Stimulated activated effector memory CD8-positive, alpha-beta T cell treated with anti-CD3 and anti-CD28 coated beads, Interleukin-12 subunit alpha, Interleukin-12 subunit beta, amount 100 ng/mL, for 72 hours (primary cell): ENCODE measurements around the gene KCNQ5.
"Not testable (repeated sequence)": the region's sequence is repeated elsewhere in the genome, so short reads cannot be mapped to it uniquely, and the experiment has no call there.

ENCODE experiments used
- ATAC-seq: fragments of 150-1000 bp; cut with Tn5 transposase; 2 replicates; pipeline ENCODE4 v1.10.0; 2021
- DNase-seq, 2 donors: peaks; one replicate each; pipeline ENCODE4 v3.0.0; 2021 to 2022; ENCODE audit warnings: low spot score in 2 of 2
- H3K27ac Mint-ChIP-seq: one replicate; pipeline ENCODE4 v1.8.0; 2022; ENCODE audit warnings: mild to moderate bottlenecking, mixed read lengths
- H3K36me3 Mint-ChIP-seq: one replicate; pipeline ENCODE4 v1.8.0; 2022; ENCODE audit warnings: mild to moderate bottlenecking, mixed read lengths
- H3K4me1 Mint-ChIP-seq: one replicate; pipeline ENCODE4 v1.8.0; 2022; ENCODE audit warnings: mixed read lengths
- H3K4me3 Mint-ChIP-seq: one replicate; pipeline ENCODE4 v1.8.0; 2022; ENCODE audit warnings: mild to moderate bottlenecking, mixed read lengths
- H3K9me3 Mint-ChIP-seq: one replicate; pipeline ENCODE4 v1.8.0; 2022; ENCODE audit warnings: mixed read lengths

Gene KCNQ5

GRCh38 chr6:73209117-73209516 lies 587.3 kb downstream of the KCNQ5 start:
- Mint-ChIP-seq H3K9me3 (no peaks in the 10 kb centered on the region), H3K36me3 (no peaks in the 10 kb centered on the region), H3K4me3 (no peak overlapping the region), H3K27ac (no peak overlapping the region), H3K4me1 (no peaks in the 10 kb centered on the region)
- no peak for DNase-seq
- peak; percentile 55 for ATAC-seq

GRCh38 chr6:73216859-73217258 lies 595.0 kb downstream of the KCNQ5 start:
- H3K27ac Mint-ChIP-seq: no peak overlapping the region
- DNase-seq (no peak), ATAC-seq (no peak)
- H3K36me3 Mint-ChIP-seq: no peaks in the 10 kb centered on the region
- H3K4me1 Mint-ChIP-seq: no peaks in the 10 kb centered on the region
- no peaks in the 10 kb centered on the region for H3K9me3 Mint-ChIP-seq
- no peak overlapping the region for H3K4me3 Mint-ChIP-seq

GRCh38 chr6:73225396-73225795 lies 603.5 kb downstream of the KCNQ5 start, which contains the start of gene KHDC1L:
TSS of gene KHDC1L (minus strand) at chr6:73225496. CDS start at chr6:73225408, 88 bp downstream.
- DNase-seq (no peak), ATAC-seq (no peak)
- H3K27ac Mint-ChIP-seq: peak within 1 kb of the TSS; percentile 60
- H3K4me1 Mint-ChIP-seq: no peaks in the 10 kb centered on the region
- no peaks in the 10 kb centered on the region for H3K36me3 Mint-ChIP-seq
- H3K4me3 Mint-ChIP-seq: no peak within 1 kb of the TSS
- no peaks in the 10 kb centered on the region for H3K9me3 Mint-ChIP-seq

- H3K4me3 Mint-ChIP-seq: no peak overlapping the region
- H3K9me3 Mint-ChIP-seq: no peaks in the 10 kb centered on the region
- ATAC-seq (no peak), DNase-seq (no peak)
- no peaks in the 10 kb centered on the region for H3K4me1 Mint-ChIP-seq
- no peaks in the 10 kb centered on the region for H3K36me3 Mint-ChIP-seq
- no peak overlapping the region for H3K27ac Mint-ChIP-seq
These were observed 605.9 kb downstream of the KCNQ5 start for GRCh38 chr6:73227606-73228255.

GRCh38 chr6:73231986-73232391 lies 610.1 kb downstream of the KCNQ5 start:
- Mint-ChIP-seq H3K4me1 (no peaks in the 10 kb centered on the region), H3K36me3 (no peaks in the 10 kb centered on the region), H3K4me3 (no peak overlapping the region), H3K27ac (no peak overlapping the region), H3K9me3 (no peaks in the 10 kb centered on the region)
- DNase-seq: no peak
- peak; percentile 54 for ATAC-seq

GRCh38 chr6:73233048-73233447 lies 611.2 kb downstream of the KCNQ5 start:
- H3K4me3 Mint-ChIP-seq: no peak overlapping the region
- no peak for DNase-seq
- H3K4me1 Mint-ChIP-seq: no peaks in the 10 kb centered on the region
- no peak overlapping the region for H3K27ac Mint-ChIP-seq
- no peak for ATAC-seq
- no peaks in the 10 kb centered on the region for H3K9me3 Mint-ChIP-seq
- no peaks in the 10 kb centered on the region for H3K36me3 Mint-ChIP-seq

- H3K9me3 Mint-ChIP-seq, H3K4me3 Mint-ChIP-seq, H3K4me1 Mint-ChIP-seq, DNase-seq, H3K36me3 Mint-ChIP-seq, H3K27ac Mint-ChIP-seq, ATAC-seq: not testable (repeated sequence)
These were observed 612.1 kb downstream of the KCNQ5 start for GRCh38 chr6:73233971-73234370.

GRCh38 chr6:73234733-73235132 lies 612.9 kb downstream of the KCNQ5 start:
- Mint-ChIP-seq H3K27ac (no peak overlapping the region), H3K4me3 (no peak overlapping the region), H3K4me1 (no peaks in the 10 kb centered on the region), H3K9me3 (no peaks in the 10 kb centered on the region), H3K36me3 (no peaks in the 10 kb centered on the region)
- ATAC-seq (no peak), DNase-seq (no peak)

- no peak overlapping the region for H3K4me3 Mint-ChIP-seq
- H3K27ac Mint-ChIP-seq: no peak overlapping the region
- DNase-seq (no peak), ATAC-seq (no peak)
- no peaks in the 10 kb centered on the region for H3K36me3 Mint-ChIP-seq
- H3K4me1 Mint-ChIP-seq: no peaks in the 10 kb centered on the region
- H3K9me3 Mint-ChIP-seq: no peaks in the 10 kb centered on the region
These were observed 614.4 kb downstream of the KCNQ5 start for GRCh38 chr6:73236144-73236750.

GRCh38 chr6:73240730-73241129 lies 618.9 kb downstream of the KCNQ5 start:
- H3K36me3 Mint-ChIP-seq: no peaks in the 10 kb centered on the region

GRCh38 chr6:73242001-73242400 lies 620.1 kb downstream of the KCNQ5 start:
- Mint-ChIP-seq H3K36me3 (no peaks in the 10 kb centered on the region), H3K9me3 (no peaks in the 10 kb centered on the region), H3K4me1 (no peaks in the 10 kb centered on the region), H3K27ac (no peak overlapping the region), H3K4me3 (no peak overlapping the region)
- DNase-seq: no peak
- peak; percentile 24 for ATAC-seq

More at GRCh38 chr6:73240730-73241129, 618.9 kb downstream of the KCNQ5 start:
- Mint-ChIP-seq H3K9me3 (no peaks in the 10 kb centered on the region), H3K4me3 (no peak overlapping the region), H3K4me1 (no peaks in the 10 kb centered on the region), H3K27ac (no peak overlapping the region)
- no peak for DNase-seq
- ATAC-seq: no peak
